Measurements from ENCODE around the gene ATG13.

Gene ATG13

DNA sequence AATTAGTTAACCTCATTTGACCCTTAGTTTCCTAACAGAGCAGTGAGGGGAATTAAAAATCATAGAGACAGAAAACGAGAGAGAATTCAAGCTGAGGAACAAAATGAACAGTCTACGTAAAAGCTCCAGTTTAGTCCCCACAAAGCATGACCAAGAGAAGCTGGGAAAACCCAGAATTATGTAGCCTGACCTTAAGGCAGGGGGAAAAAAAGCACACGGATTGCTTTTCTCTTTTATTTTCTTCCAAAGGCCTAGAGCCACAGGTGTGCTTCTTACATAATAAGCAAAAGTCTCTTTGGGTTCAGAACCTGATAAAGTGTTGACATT, 23.0 kb upstream of the ATG13 start:
- H3K27ac ChIP-seq (ENCODE audit: low read depth, low read length), result peak overlapping the region; percentile 89
- peak overlapping the region; percentile 88 for H3K4me3 ChIP-seq (ENCODE audit: low read depth, low read length)
- no peaks in the 10 kb centered on the region for H3K36me3 ChIP-seq (ENCODE audit: control insufficient read depth, insufficient read depth, low read length)
- H3K9ac ChIP-seq (ENCODE audit: low read depth, low read length), result peak overlapping the region; percentile 85
- no peaks in the 10 kb centered on the region for H3K9me3 ChIP-seq (ENCODE audit: control insufficient read depth, insufficient read depth, low read length)
- no peaks in the 10 kb centered on the region for H3K27me3 ChIP-seq (ENCODE audit: control insufficient read depth, insufficient read depth, low read length)
- peaks cover 8% of the 10 kb centered on the region for H3K4me1 ChIP-seq (ENCODE audit: control insufficient read depth, insufficient read depth, low read length)

DNA sequence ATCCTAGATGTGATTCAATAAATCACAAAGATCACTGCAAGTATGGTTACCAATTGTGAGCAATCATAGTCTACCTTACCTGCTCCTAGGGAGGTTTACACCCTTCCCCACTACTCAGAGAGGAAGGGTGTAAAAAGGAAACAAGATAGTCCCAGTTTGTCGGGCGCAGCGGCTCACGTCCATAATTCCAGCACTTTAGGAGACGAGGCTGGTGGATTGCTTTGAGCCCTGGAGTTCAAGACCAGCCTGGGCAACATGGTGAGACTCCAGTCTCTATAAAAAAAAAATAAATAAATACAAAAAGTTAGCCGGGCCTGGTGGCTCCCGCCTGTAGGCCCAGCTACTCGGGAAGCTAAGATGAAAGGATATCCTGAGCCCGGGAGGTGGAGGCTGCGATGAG, 22.6 kb upstream of the ATG13 start:
- peaks cover 8% of the 10 kb centered on the region for H3K4me1 ChIP-seq (ENCODE audit: control insufficient read depth, insufficient read depth, low read length)
- no peak overlapping the region for H3K9ac ChIP-seq (ENCODE audit: low read depth, low read length)
- no peaks in the 10 kb centered on the region for H3K9me3 ChIP-seq (ENCODE audit: control insufficient read depth, insufficient read depth, low read length)
- no peaks in the 10 kb centered on the region for H3K27me3 ChIP-seq (ENCODE audit: control insufficient read depth, insufficient read depth, low read length)
- H3K36me3 ChIP-seq (ENCODE audit: control insufficient read depth, insufficient read depth, low read length), result no peaks in the 10 kb centered on the region
- H3K27ac ChIP-seq (ENCODE audit: low read depth, low read length), result peak overlapping the region; percentile 89
- peak overlapping the region; percentile 88; the same call in 1 of the 2 replicates for H3K4me3 ChIP-seq (ENCODE audit: low read depth, low read length)

DNA sequence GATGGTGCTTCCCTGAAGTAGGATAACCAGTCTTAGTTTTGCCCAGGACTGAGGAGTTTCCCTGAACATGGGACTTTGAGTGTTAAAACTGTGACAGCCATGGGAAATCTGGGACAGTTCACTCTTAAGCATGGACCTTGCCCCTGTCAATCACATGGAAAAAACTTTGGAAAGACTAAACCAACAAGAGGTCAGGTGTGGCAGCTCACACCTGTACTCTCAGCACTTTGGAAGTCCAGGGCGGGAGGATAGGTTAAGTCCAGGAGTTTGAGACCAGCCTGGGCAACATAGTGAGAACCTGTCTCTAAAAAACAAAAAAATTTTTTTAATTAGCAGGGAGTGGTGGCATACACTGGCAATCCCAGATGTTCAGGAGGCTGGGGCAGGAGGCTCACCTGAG, 20.2 kb upstream of the ATG13 start:
- Histone ChIP-seq H3K27me3 (ENCODE audit: control insufficient read depth, insufficient read depth, low read length) (no peaks in the 10 kb centered on the region), H3K9me3 (ENCODE audit: control insufficient read depth, insufficient read depth, low read length) (no peaks in the 10 kb centered on the region), H3K4me3 (ENCODE audit: low read depth, low read length) (no peak overlapping the region), H3K36me3 (ENCODE audit: control insufficient read depth, insufficient read depth, low read length) (no peaks in the 10 kb centered on the region), H3K4me1 (ENCODE audit: control insufficient read depth, insufficient read depth, low read length) (peaks cover 8% of the 10 kb centered on the region), H3K27ac (ENCODE audit: low read depth, low read length) (no peak overlapping the region), H3K9ac (ENCODE audit: low read depth, low read length) (no peak overlapping the region)

DNA sequence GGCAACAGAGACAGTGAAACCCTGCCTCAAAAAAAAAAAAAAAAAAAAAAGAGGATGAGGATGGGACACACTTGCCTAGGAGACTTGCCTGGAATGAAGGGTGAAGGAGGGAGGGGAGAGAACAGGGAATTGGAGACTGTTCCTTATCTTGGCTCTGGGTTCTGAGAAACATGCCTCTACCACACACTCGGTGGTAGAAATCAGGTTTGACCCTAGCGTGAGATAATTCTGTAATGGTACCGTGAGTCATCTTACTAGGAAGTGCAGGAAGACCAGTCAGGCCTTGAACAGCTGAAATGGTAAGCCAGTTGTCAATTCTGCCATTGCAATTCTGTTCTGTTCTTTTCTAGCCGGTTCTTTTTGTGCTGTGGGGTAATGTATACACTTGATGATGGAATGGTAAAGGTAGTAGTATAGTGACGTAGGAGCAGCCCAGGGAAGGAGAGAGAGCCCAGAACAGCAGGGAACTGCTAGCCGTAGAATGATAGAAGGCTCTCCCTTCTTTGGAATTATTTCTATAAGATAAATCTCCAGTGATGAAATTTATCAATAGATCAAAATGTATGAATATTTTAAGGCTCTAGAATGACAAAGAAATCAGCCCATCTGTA, 19.6 kb upstream of the ATG13 start:
- Histone ChIP-seq H3K9ac (ENCODE audit: low read depth, low read length) (no peak overlapping the region), H3K27ac (ENCODE audit: low read depth, low read length) (no peak overlapping the region), H3K27me3 (ENCODE audit: control insufficient read depth, insufficient read depth, low read length) (no peaks in the 10 kb centered on the region), H3K36me3 (ENCODE audit: control insufficient read depth, insufficient read depth, low read length) (no peaks in the 10 kb centered on the region), H3K9me3 (ENCODE audit: control insufficient read depth, insufficient read depth, low read length) (no peaks in the 10 kb centered on the region), H3K4me3 (ENCODE audit: low read depth, low read length) (no peak overlapping the region), H3K4me1 (ENCODE audit: control insufficient read depth, insufficient read depth, low read length) (peaks cover 8% of the 10 kb centered on the region)

DNA sequence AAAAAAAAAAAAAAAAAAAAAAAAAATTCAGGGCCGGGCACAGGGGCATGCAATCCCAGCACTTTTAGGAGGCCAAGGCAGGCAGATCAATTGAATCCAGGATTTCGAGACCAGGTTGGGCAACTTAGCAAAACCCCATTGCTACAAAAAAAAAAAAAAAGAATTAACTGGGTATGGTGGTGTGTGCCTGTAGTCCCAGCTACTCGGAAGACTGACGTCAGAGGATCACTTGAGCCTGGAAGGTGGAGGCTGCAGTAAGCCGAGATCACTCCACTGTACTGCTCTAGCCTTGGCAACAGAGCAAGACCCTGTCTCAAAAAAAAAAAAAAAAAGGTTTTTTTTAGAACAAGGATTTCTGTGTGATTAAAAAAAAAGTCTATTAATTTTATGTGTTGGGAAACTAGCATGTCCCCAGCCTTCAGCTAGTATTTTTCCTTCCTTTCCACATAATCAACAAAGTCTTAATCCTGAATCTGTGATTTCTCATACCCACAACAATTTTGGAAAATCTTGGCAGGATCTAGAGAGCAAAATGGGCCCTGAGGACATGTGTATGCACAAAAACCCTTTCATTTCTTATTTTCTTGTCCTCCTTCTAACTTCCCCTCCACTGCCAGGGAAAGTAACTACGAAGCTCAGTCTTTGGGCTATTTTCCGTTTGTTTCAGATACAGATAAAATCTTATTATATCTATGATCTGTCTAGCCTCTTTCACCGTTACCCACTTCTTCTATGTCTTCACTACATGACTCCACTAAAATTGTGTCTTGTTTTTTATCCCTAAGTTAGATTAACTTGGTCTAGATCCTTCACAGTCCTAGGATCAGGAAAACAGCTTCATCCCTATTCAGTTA, 17.8 kb upstream of the ATG13 start:
- Histone ChIP-seq H3K9me3 (ENCODE audit: control insufficient read depth, insufficient read depth, low read length) (no peaks in the 10 kb centered on the region), H3K4me3 (ENCODE audit: low read depth, low read length) (no peak overlapping the region), H3K27ac (ENCODE audit: low read depth, low read length) (no peak overlapping the region), H3K27me3 (ENCODE audit: control insufficient read depth, insufficient read depth, low read length) (no peaks in the 10 kb centered on the region), H3K4me1 (ENCODE audit: control insufficient read depth, insufficient read depth, low read length) (peaks cover 2% of the 10 kb centered on the region; the same call in 1 of the 2 replicates), H3K36me3 (ENCODE audit: control insufficient read depth, insufficient read depth, low read length) (no peaks in the 10 kb centered on the region), H3K9ac (ENCODE audit: low read depth, low read length) (no peak overlapping the region)

DNA sequence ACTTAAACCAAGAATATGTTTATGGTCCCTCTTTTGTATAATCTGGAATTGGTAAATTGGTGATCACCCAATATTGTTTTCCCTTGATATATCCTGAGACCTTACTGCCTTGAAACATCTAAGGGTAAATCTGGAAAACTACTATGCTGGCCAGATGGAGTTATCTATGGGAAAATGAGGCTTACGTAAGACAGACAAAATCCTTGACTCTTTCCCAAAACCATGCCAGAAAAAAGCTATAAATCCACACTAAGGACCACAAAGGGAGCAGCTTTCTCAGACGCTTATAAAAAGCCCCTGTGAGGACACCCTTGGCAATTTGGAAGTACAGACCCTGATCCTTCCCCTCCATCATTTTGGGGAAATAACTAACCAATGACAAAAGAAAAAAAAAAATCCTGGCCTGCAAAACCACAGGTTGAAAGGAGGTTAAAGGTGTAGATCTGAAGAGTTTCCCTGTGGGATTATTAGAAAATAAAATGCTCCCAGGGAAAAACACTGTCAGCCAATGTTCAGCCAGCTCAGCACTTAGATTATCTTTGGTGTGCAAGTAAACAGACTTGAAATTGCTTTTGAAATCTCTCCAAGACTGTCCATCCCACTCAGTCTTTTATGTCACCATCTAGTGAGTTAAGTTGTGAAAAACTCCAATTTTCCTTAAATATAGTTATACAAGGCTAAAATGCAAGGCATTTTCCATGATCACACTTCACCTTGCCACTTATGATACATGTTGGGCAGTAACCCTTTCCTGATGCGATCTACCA, 17.0 kb upstream of the ATG13 start:
- no peak overlapping the region for H3K27ac ChIP-seq (ENCODE audit: low read depth, low read length)
- no peaks in the 10 kb centered on the region for H3K27me3 ChIP-seq (ENCODE audit: control insufficient read depth, insufficient read depth, low read length)
- no peak overlapping the region for H3K4me3 ChIP-seq (ENCODE audit: low read depth, low read length)
- no peaks in the 10 kb centered on the region for H3K4me1 ChIP-seq (ENCODE audit: control insufficient read depth, insufficient read depth, low read length)
- no peaks in the 10 kb centered on the region for H3K9me3 ChIP-seq (ENCODE audit: control insufficient read depth, insufficient read depth, low read length)
- no peak overlapping the region for H3K9ac ChIP-seq (ENCODE audit: low read depth, low read length)
- no peaks in the 10 kb centered on the region for H3K36me3 ChIP-seq (ENCODE audit: control insufficient read depth, insufficient read depth, low read length)

DNA sequence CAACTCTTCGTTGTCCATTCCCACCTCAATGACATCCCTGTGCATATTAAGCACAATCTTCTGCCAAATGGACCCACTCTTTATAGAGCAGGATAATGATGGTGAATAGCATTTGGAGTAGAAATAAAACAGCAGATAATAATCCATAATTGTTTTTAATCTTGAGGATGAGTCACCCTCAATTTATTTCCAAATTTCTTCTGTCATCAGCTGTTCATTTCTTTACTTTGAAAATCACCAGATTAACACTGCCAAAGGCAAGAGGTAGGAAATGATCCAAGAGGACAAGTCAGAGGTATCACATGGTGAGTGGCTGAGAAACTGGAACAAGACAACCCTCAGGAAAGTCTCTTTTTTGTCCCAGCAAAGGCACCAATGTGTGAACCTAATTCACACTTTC, 16.2 kb upstream of the ATG13 start:
- H3K27ac ChIP-seq (ENCODE audit: low read depth, low read length), result no peak overlapping the region
- H3K4me1 ChIP-seq (ENCODE audit: control insufficient read depth, insufficient read depth, low read length), result no peaks in the 10 kb centered on the region
- H3K27me3 ChIP-seq (ENCODE audit: control insufficient read depth, insufficient read depth, low read length), result no peaks in the 10 kb centered on the region
- no peak overlapping the region for H3K4me3 ChIP-seq (ENCODE audit: low read depth, low read length)
- no peaks in the 10 kb centered on the region for H3K36me3 ChIP-seq (ENCODE audit: control insufficient read depth, insufficient read depth, low read length)
- H3K9me3 ChIP-seq (ENCODE audit: control insufficient read depth, insufficient read depth, low read length), result no peaks in the 10 kb centered on the region
- no peak overlapping the region for H3K9ac ChIP-seq (ENCODE audit: low read depth, low read length)

DNA sequence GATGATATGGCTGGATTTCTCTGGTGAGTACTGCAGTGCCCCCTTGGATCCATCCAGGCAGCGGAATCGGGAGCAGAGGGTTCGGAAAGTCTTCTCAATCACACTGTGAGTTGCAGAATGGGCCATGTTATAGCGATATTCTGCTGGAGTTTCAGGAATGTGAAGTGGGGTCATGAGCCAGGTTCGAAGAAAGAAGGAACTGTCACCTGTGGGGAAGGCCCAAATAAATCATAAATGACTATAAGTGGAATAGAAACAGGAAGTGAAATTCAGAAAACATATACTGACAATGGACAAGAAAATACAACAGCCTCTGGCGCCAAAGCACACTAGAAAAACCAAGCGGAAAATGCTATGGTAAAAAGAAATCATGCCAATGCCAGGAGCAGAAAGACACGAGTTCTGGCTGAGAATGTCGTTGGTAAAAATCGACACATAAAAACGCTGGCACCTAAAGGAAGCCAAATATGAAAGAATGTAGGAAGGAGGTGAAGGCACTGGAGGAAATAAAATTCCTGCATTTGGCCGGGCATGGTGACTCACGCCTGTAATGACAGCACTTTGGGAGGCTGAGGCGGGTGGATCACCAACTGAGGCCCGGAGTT, 13.5 kb upstream of the ATG13 start:
- no peak overlapping the region for H3K9ac ChIP-seq (ENCODE audit: low read depth, low read length)
- H3K4me3 ChIP-seq (ENCODE audit: low read depth, low read length), result no peak overlapping the region
- H3K27ac ChIP-seq (ENCODE audit: low read depth, low read length), result no peak overlapping the region
- no peaks in the 10 kb centered on the region for H3K27me3 ChIP-seq (ENCODE audit: control insufficient read depth, insufficient read depth, low read length)
- H3K4me1 ChIP-seq (ENCODE audit: control insufficient read depth, insufficient read depth, low read length), result no peaks in the 10 kb centered on the region
- no peaks in the 10 kb centered on the region for H3K36me3 ChIP-seq (ENCODE audit: control insufficient read depth, insufficient read depth, low read length)
- H3K9me3 ChIP-seq (ENCODE audit: control insufficient read depth, insufficient read depth, low read length), result no peaks in the 10 kb centered on the region

DNA sequence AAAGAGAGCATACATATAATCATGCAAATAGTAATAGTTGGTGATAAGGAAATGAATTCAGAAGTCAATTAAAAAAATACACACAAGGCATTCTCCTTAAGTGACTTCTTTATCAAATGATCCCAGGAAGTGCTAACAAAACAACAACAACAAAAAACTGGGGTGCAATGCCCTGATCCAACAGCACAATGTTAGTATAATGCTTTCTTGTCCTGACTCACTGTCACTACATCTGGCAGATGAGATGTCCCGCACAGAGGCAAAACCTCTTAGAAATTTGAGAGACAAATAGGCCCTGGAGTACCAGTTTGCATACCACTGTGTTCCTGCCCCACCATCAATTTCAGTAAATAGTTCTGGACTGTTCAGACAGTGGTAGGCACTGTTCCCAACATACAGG, 12.6 kb upstream of the ATG13 start:
- no peak overlapping the region; the same call in 1 of the 2 replicates for H3K9ac ChIP-seq (ENCODE audit: low read depth, low read length)
- H3K4me1 ChIP-seq (ENCODE audit: control insufficient read depth, insufficient read depth, low read length), result no peaks in the 10 kb centered on the region
- H3K27ac ChIP-seq (ENCODE audit: low read depth, low read length), result no peak overlapping the region
- no peaks in the 10 kb centered on the region for H3K27me3 ChIP-seq (ENCODE audit: control insufficient read depth, insufficient read depth, low read length)
- H3K9me3 ChIP-seq (ENCODE audit: control insufficient read depth, insufficient read depth, low read length), result no peaks in the 10 kb centered on the region
- H3K4me3 ChIP-seq (ENCODE audit: low read depth, low read length), result no peak overlapping the region
- H3K36me3 ChIP-seq (ENCODE audit: control insufficient read depth, insufficient read depth, low read length), result no peaks in the 10 kb centered on the region

DNA sequence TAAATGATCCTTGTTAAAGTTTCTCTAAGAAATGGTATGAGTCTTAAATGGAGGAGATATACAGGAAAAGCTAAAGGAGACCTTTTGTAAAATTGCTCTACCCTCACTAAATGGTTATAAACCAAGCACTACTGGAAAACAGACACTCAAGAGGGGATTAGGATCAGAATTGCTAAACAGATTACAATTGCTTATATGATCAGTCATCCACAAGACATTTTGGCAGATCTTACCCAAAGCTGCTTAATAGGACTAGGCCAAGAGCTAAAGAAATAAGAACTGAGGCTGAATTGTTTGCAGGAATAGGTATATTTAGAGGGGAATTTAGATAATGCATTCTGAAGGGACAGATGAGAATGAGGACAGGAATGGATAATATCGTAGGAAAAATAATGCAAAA, 9.8 kb upstream of the ATG13 start:
- Histone ChIP-seq H3K9ac (ENCODE audit: low read depth, low read length) (no peak overlapping the region), H3K9me3 (ENCODE audit: control insufficient read depth, insufficient read depth, low read length) (no peaks in the 10 kb centered on the region), H3K27ac (ENCODE audit: low read depth, low read length) (no peak overlapping the region)

DNA sequence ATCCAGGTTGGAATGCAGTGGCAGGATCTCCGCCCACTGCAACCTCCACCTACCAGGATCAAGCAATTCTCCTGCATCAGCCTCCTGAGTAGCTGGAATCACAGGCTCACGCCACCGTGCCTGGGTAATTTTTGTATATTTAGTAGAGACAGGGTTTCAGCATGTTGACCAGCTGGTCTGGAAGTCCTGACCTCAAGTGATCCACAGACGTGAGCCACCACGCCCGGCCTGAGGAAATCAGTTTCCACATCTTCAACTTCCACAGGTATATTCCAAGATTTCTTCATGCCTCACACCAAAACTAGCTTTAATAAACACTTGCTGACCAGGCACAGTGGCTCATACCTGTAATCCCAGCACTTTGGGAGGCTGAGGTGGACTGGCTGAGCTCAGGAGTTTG, 8.0 kb upstream of the ATG13 start:
- no peak overlapping the region for H3K27ac ChIP-seq (ENCODE audit: low read depth, low read length)
- no peaks in the 10 kb centered on the region for H3K27me3 ChIP-seq (ENCODE audit: control insufficient read depth, insufficient read depth, low read length)
- no peaks in the 10 kb centered on the region for H3K36me3 ChIP-seq (ENCODE audit: control insufficient read depth, insufficient read depth, low read length)
- H3K4me1 ChIP-seq (ENCODE audit: control insufficient read depth, insufficient read depth, low read length), result no peaks in the 10 kb centered on the region
- no peaks in the 10 kb centered on the region for H3K9me3 ChIP-seq (ENCODE audit: control insufficient read depth, insufficient read depth, low read length)
- no peak overlapping the region for H3K4me3 ChIP-seq (ENCODE audit: low read depth, low read length)
- no peak overlapping the region for H3K9ac ChIP-seq (ENCODE audit: low read depth, low read length)

More for the DNA sequence above, 9.8 kb upstream of the ATG13 start:
- Histone ChIP-seq H3K36me3 (ENCODE audit: control insufficient read depth, insufficient read depth, low read length) (no peaks in the 10 kb centered on the region), H3K4me1 (ENCODE audit: control insufficient read depth, insufficient read depth, low read length) (no peaks in the 10 kb centered on the region), H3K4me3 (ENCODE audit: low read depth, low read length) (no peak overlapping the region), H3K27me3 (ENCODE audit: control insufficient read depth, insufficient read depth, low read length) (no peaks in the 10 kb centered on the region)

Data from HUES48 (cell line).